IMR-90 (cell line): ENCODE measurements around the gene FKBP11. TPM values are rescaled to one million over a fixed set of nuclear protein-coding genes. Genes with fewer than 3 reads are reported as not detected.

Experiments used
- ATAC-seq: fragments of 200-7000 bp; cut with Tn5 transposase; 2 replicates; pipeline ENCODE4 v1.9.1; 2020; ENCODE audit warnings: low read depth, mild to moderate bottlenecking, moderate library complexity
- BruUV-seq: library from RNA; stranded (reverse); fragments of 400-500 nt; replicated peaks from 2 replicates; lab custom pipeline; 2021; lab: Mats Ljungman, UMichigan
- CTCF ChIA-PET: fragments of 300-600 bp; formaldehyde crosslinking; extraction: SDS; loops from one replicate; lab custom pipeline; 2021; ENCODE audit warnings: antibody characterized with exemption; lab: Yijun Ruan, JAX
- POLR2A ChIA-PET: fragments of 300-600 bp; sonication (Branson Sonifier 250); formaldehyde crosslinking; loops from one replicate; lab custom pipeline; 2022; ENCODE audit warnings: antibody characterized with exemption; ENCODE audit not compliant: unreplicated experiment; lab: Charles Lee
- DNase-seq: peaks from one replicate; pipeline ENCODE4 v3.0.0; 2013
- H2AFZ ChIP-seq: replicated peaks from 2 replicates; pipeline ENCODE3; 2013; ENCODE audit warnings: low read length, mild to moderate bottlenecking; ENCODE audit not compliant: poor library complexity
- H2AK5ac ChIP-seq: 2 replicates; pipeline ENCODE4 v1.6.1; 2013; ENCODE audit warnings: low read depth, low read length, inconsistent platforms
- H2AK9ac ChIP-seq: replicated peaks from 2 replicates; pipeline ENCODE3; 2013; ENCODE audit warnings: mild to moderate bottlenecking, low read depth, low read length, moderate library complexity; ENCODE audit not compliant: poor library complexity
- H2BK120ac ChIP-seq: 2 replicates; pipeline ENCODE4 v1.6.1; 2013; ENCODE audit warnings: low read depth, low read length, inconsistent platforms
- H2BK15ac ChIP-seq: 3 replicates; pipeline ENCODE4 v1.6.1; 2013; ENCODE audit warnings: low read depth, low read length, inconsistent platforms
- H2BK20ac ChIP-seq: 2 replicates; pipeline ENCODE4 v1.6.1; 2013; ENCODE audit warnings: low read depth, mild to moderate bottlenecking, inconsistent platforms, low read length, moderate library complexity
- H2BK5ac ChIP-seq: 2 replicates; pipeline ENCODE4 v1.6.1; 2013; ENCODE audit warnings: mild to moderate bottlenecking, low read depth, low read length, inconsistent platforms; ENCODE audit not compliant: poor library complexity, severe bottlenecking
- H3K14ac ChIP-seq: replicated peaks from 2 replicates; pipeline ENCODE4 v1.6.1; 2013; ENCODE audit warnings: low read depth, low read length, inconsistent platforms
- H3K18ac ChIP-seq: 2 replicates; pipeline ENCODE4 v1.6.1; 2013; ENCODE audit warnings: low read depth, low read length, control low read depth
- H3K23ac ChIP-seq: 2 replicates; pipeline ENCODE4 v1.6.1; 2013; ENCODE audit warnings: low read depth, low read length, inconsistent platforms
- H3K27ac ChIP-seq: 2 replicates; pipeline ENCODE4 v1.5.1; 2013; ENCODE audit warnings: mild to moderate bottlenecking, control low read depth, low read length; ENCODE audit not compliant: insufficient read depth
- H3K27me3 ChIP-seq: 2 replicates; pipeline ENCODE4 v1.6.1; 2013; ENCODE audit warnings: low read length; ENCODE audit not compliant: control insufficient read depth, insufficient read depth
- H3K36me3 ChIP-seq: 2 replicates; pipeline ENCODE4 v1.6.1; 2013; ENCODE audit warnings: low read length, mixed read lengths; ENCODE audit not compliant: control insufficient read depth, insufficient read depth
- H3K4ac ChIP-seq: 2 replicates; pipeline ENCODE4 v1.6.1; 2013; ENCODE audit warnings: low read depth, low read length, inconsistent platforms
- H3K4me1 ChIP-seq: 2 replicates; pipeline ENCODE4 v1.6.1; 2013; ENCODE audit warnings: low read length, mixed read lengths; ENCODE audit not compliant: control insufficient read depth, insufficient read depth
- H3K4me2 ChIP-seq: 2 replicates; pipeline ENCODE4 v1.6.1; 2013; ENCODE audit warnings: low read depth, mild to moderate bottlenecking, control low read depth, low read length, moderate library complexity
- H3K4me3 ChIP-seq: 2 replicates; pipeline ENCODE4 v1.5.1; 2013; ENCODE audit warnings: low read depth, mild to moderate bottlenecking, control low read depth, low read length, moderate library complexity; ENCODE audit not compliant: insufficient read depth
- H3K56ac ChIP-seq: 2 replicates; pipeline ENCODE4 v1.6.1; 2013; ENCODE audit warnings: low read length, inconsistent platforms; ENCODE audit not compliant: insufficient read depth; ENCODE audit errors: extremely low read depth
- H3K79me1 ChIP-seq, 2 experiments: 2 replicates each; pipeline ENCODE4 v1.6.1; 2013; ENCODE audit warnings: low read length in 2 of 2, inconsistent platforms in 1 of 2, low read depth in 1 of 2
- H3K9ac ChIP-seq: 2 replicates; pipeline ENCODE4 v1.6.1; 2013; ENCODE audit warnings: low read depth, low read length, control low read depth
- H3K9me1 ChIP-seq: 2 replicates; pipeline ENCODE4 v1.6.1; 2013; ENCODE audit warnings: low read length, inconsistent platforms; ENCODE audit not compliant: insufficient read depth
- H3K9me3 ChIP-seq: 2 replicates; pipeline ENCODE4 v1.6.1; 2013; ENCODE audit warnings: low read length; ENCODE audit not compliant: control insufficient read depth, insufficient read depth
- H4K20me1 ChIP-seq: 2 replicates; pipeline ENCODE4 v1.6.1; 2013; ENCODE audit warnings: low read length, inconsistent platforms; ENCODE audit not compliant: insufficient read depth
- H4K5ac ChIP-seq: 2 replicates; pipeline ENCODE4 v1.6.1; 2013; ENCODE audit warnings: mild to moderate bottlenecking, low read depth, low read length, control low read depth
- H4K8ac ChIP-seq, 2 experiments: 2 replicates each; pipeline ENCODE4 v1.6.1; 2013; ENCODE audit warnings: low read depth in 2 of 2, low read length in 2 of 2, control low read depth in 1 of 2, inconsistent platforms in 1 of 2
- H4K91ac ChIP-seq: 2 replicates; pipeline ENCODE4 v1.6.1; 2013; ENCODE audit warnings: low read depth, low read length, inconsistent platforms; ENCODE audit not compliant: insufficient read depth
- CEBPB ChIP-seq: IDR thresholded peaks from 2 replicates; pipeline ENCODE4 v1.6.1; 2012; ENCODE audit warnings: low read depth, low read length, improper control_type of control experiment
- MAZ ChIP-seq: IDR thresholded peaks from 2 replicates; pipeline ENCODE4 v1.6.1; 2012; ENCODE audit warnings: low read depth, mild to moderate bottlenecking, low read length, improper control_type of control experiment, moderate library complexity, borderline replicate concordance
- RFX5 ChIP-seq: IDR thresholded peaks from 2 replicates; pipeline ENCODE4 v1.8.0; 2012; ENCODE audit warnings: low read depth, mild to moderate bottlenecking, low read length, moderate library complexity
- WGBS, 2 experiments: methylation state at CpG; one replicate each; pipeline versions ENCODE4 v1.1.5 to v1.1.7; 2013; ENCODE audit warnings: missing lambda C conversion rate in 2 of 2; ENCODE audit not compliant: insufficient read length in 1 of 2; ENCODE audit errors: extremely low coverage in 2 of 2; 5-methylcytosine and 5-hydroxymethylcytosine counted together
- dilution Hi-C: fragments of 300-500 bp; cut with HindIII; formaldehyde crosslinking; loops from one replicate; pipeline ENCODE4 v1.14.3; 2018; ENCODE audit warnings: low sequenced_read_pairs; ENCODE audit not compliant: unreplicated experiment
- in situ Hi-C: fragments of 300-500 bp; cut with MboI; formaldehyde crosslinking; loops from 3 replicates; pipeline ENCODE4 v1.14.3; 2019; ENCODE audit warnings: low sequenced_read_pairs, inconsistent platforms, mixed read lengths
- intact Hi-C: fragments of 100-400 bp; cut with micrococcal nuclease; formaldehyde crosslinking; loops from 2 replicates; pipeline ENCODE4 v1.10.0; 2022
- polyA plus RNA-seq, 3 experiments: library from polyadenylated mRNA; depleted of rRNA; stranded (reverse); fragments of >200 nt; gene quantifications; 2 replicates each; pipeline ENCODE4 v1.2.3, GENCODE V29; 2012; ENCODE audit warnings: low replicate concordance in 1 of 3
- total RNA-seq: library from RNA; depleted of rRNA; stranded (reverse); fragments of >200 nt; gene quantifications from 2 replicates; pipeline ENCODE4 v1.2.3, GENCODE V29; 2012

Gene FKBP11
- total and polyA plus RNA-seq, 2 of the 4 experiments (the other 2 are of a cell fraction) = 5.0 to 40.0 TPM

GRCh38 chr12:48927261-48927660 lies 2.0 kb upstream of the FKBP11 start:
- no peaks in the 10 kb centered on the region for H3K27me3 ChIP-seq
- H3K9ac ChIP-seq = no peak overlapping the region
- H3K27ac ChIP-seq = peak overlapping the region; percentile 70; the same call in 1 of the 2 replicates
- H3K9me1 ChIP-seq = peaks cover 34% of the 10 kb centered on the region
- no CpG with 5 or more reads among the region's 2 CpGs for WGBS, 2 experiments
- no peak overlapping the region for H4K5ac ChIP-seq
- peak overlapping the region; percentile 81 for H2BK5ac ChIP-seq
- H3K9me3 ChIP-seq = no peaks in the 10 kb centered on the region
- H2AK5ac ChIP-seq = peak overlapping the region; percentile 84
- H3K4me3 ChIP-seq = no peak overlapping the region
- H3K4ac ChIP-seq = peak overlapping the region; percentile 72; the same call in 1 of the 2 replicates
- peak overlapping the region; percentile 9; the same call in 1 of the 3 replicates for H2BK15ac ChIP-seq
- CTCF ChIA-PET = interaction anchor here (0.9 to 1.5 kb wide), 3 partner anchors 23 to 74 kb away, joined by 3 to 9 read pairs (median 7); a partner anchor contains a TSS
- dilution Hi-C loops (no loop called here), intact Hi-C loops (loop anchor here (2.0 to 5.0 kb wide), 2 partner anchors 30 to 35 kb away; partner anchors contain the start of gene ARF3), in situ Hi-C loops (no loop called here)
- H2BK120ac ChIP-seq = peak overlapping the region; percentile 60
- no peak overlapping the region for H4K91ac ChIP-seq
- H2BK20ac ChIP-seq = peak overlapping the region; percentile 77; the same call in 1 of the 2 replicates
- no peak for TF ChIP-seq MAZ
- peak; percentile 78 for TF ChIP-seq CEBPB
- no peak for TF ChIP-seq RFX5
- no peak overlapping the region for H3K56ac ChIP-seq
- H3K79me1 ChIP-seq = peaks cover 15 to 57% of the 10 kb centered on the region in 2 experiments; a peak in 3 of 4 replicates
- no peak overlapping the region for H2AK9ac ChIP-seq
- H3K23ac ChIP-seq = peak overlapping the region; percentile 77; the same call in 1 of the 2 replicates
- peaks cover 34% of the 10 kb centered on the region for H4K20me1 ChIP-seq
- POLR2A ChIA-PET = no interaction called here
- H3K18ac ChIP-seq = peak overlapping the region; percentile 25; the same call in 1 of the 2 replicates
- peaks cover 21% of the 10 kb centered on the region for H3K36me3 ChIP-seq
- H3K4me2 ChIP-seq = peak overlapping the region; percentile 69
- peak; percentile 51 for ATAC-seq
- DNase-seq = peak; percentile 96
- H3K4me1 ChIP-seq = peaks cover 31% of the 10 kb centered on the region
- H2AFZ ChIP-seq = no peak overlapping the region
- H4K8ac ChIP-seq = peak overlapping the region in 1 of 2 experiments; percentile 72; a peak in 1 of 4 replicates
- H3K14ac ChIP-seq = peak overlapping the region; percentile 69; the same call in 1 of the 2 replicates
- no TSS peak for BruUV-seq
